K562 (cell line): ENCODE data around the gene GPR176. TPM values are rescaled to one million over a fixed set of nuclear protein-coding genes. Genes with fewer than 3 reads are reported as not detected.
A peak's percentile ranks its signal among the peaks of the same experiment; 100 is the strongest.

Source experiments
- CREB3L1 ChIP-seq: fragments of 450-650 bp; IDR thresholded peaks from 2 replicates; pipeline ENCODE4 v1.6.1; 2014; ENCODE audit warnings: low read depth, mild to moderate bottlenecking, moderate library complexity, borderline replicate concordance
- CREBBP ChIP-seq: IDR thresholded peaks from one replicate; pipeline ENCODE4 v1.6.1; 2012; ENCODE audit warnings: low read depth, mild to moderate bottlenecking, control low read depth, inconsistent platforms, low read length
- ELF1 ChIP-seq: fragments of 200-800 bp; sonication (Bioruptor generic); IDR thresholded peaks from 2 replicates; pipeline ENCODE4 v1.6.1; 2016; ENCODE audit warnings: missing genetic modification characterization, missing compliant biosample characterization
- ESRRB ChIP-seq: fragments of 250-450 bp; sonication (Bioruptor Pico); IDR thresholded peaks from 2 replicates; pipeline ENCODE4 v1.5.0; 2020; ENCODE audit warnings: mild to moderate bottlenecking, moderate library complexity, borderline replicate concordance
- ETV6 ChIP-seq, 3 experiments: fragments of 150-350 bp in 1 of 3; sonication (generic) in 1 of 3; formaldehyde crosslinking in 1 of 3; IDR thresholded peaks; 2 replicates each; pipeline versions ENCODE4 v1.6.1 to v1.8.0; 2014 to 2022; ENCODE audit warnings: borderline replicate concordance in 2 of 3, low read depth in 2 of 3, antibody characterized with exemption in 1 of 3, low read length in 1 of 3, mild to moderate bottlenecking in 1 of 3, missing genetic modification reagents in 1 of 3
- EZH2 ChIP-seq: IDR thresholded peaks from 2 replicates; pipeline ENCODE4 v1.6.1; 2012; ENCODE audit warnings: low read depth, mild to moderate bottlenecking, inconsistent platforms, low read length, borderline replicate concordance
- NBN ChIP-seq: fragments of 450-650 bp; IDR thresholded peaks from 2 replicates; pipeline ENCODE4 v1.6.1; 2016; ENCODE audit warnings: low read depth, mild to moderate bottlenecking
- NFATC3 ChIP-seq: fragments of 450-650 bp; IDR thresholded peaks from 2 replicates; pipeline ENCODE4 v1.6.1; 2017; ENCODE audit warnings: mild to moderate bottlenecking
- PHF21A ChIP-seq: fragments of 450-650 bp; IDR thresholded peaks from 2 replicates; pipeline ENCODE4 v1.6.1; 2017; ENCODE audit warnings: low read depth, borderline replicate concordance
- SP2 ChIP-seq: IDR thresholded peaks from 2 replicates; pipeline ENCODE4 v1.6.1; 2011; ENCODE audit warnings: mild to moderate bottlenecking, low read depth, low read length, moderate library complexity; ENCODE audit not compliant: poor library complexity, severe bottlenecking; ENCODE audit errors: extremely low read depth
- SRF ChIP-seq, 2 experiments: fragments of 250-450, 450-650 bp in 1 of 2; sonication (Bioruptor Pico) in 1 of 2; sonication (generic) in 1 of 2; formaldehyde crosslinking; IDR thresholded peaks; 2 replicates each; pipeline versions ENCODE4 v1.5.0 to v1.5.1; 2020 to 2022; ENCODE audit warnings: mild to moderate bottlenecking in 1 of 2, missing genetic modification reagents in 1 of 2
- TSC22D4 ChIP-seq: fragments of 450-650 bp; IDR thresholded peaks from 2 replicates; pipeline ENCODE4 v1.6.1; 2016; ENCODE audit warnings: missing genetic modification characterization, missing biosample characterization, control low read depth
- ZNF263 ChIP-seq: sonication (generic); formaldehyde crosslinking; IDR thresholded peaks from 2 replicates; pipeline ENCODE4 v1.8.0; 2022; ENCODE audit warnings: mild to moderate bottlenecking, missing genetic modification reagents, borderline replicate concordance
- ZNF57 ChIP-seq: fragments of 450-650 bp; formaldehyde crosslinking; IDR thresholded peaks from 2 replicates; pipeline ENCODE4 v1.4.0; 2020; ENCODE audit warnings: mild to moderate bottlenecking, moderate library complexity
- polyA plus RNA-seq, 8 experiments: library from polyadenylated mRNA; depleted of rRNA in 4 of 8; stranded (reverse) in 5 of 8; unstranded in 3 of 8; fragments of >200 nt; fragmentation: Nextera tagmentation in 2 of 8; fragmentation: Illumina TruSeq in 1 of 8; extraction: Ambion mirVana in 2 of 8; extraction: Trizol in 1 of 8; gene quantifications; 2 replicates each; pipeline versions ENCODE4 v1.2.1 to v1.2.3, GENCODE V29; 2011 to 2014; ENCODE audit warnings: inconsistent platforms in 1 of 8, missing spikeins in 1 of 8
- total RNA-seq, 7 experiments: library from RNA; depleted of rRNA in 6 of 7; stranded (reverse); fragments of >200 nt in 6 of 7; fragmentation: Illumina TruSeq in 2 of 7; extraction: Trizol in 2 of 7; gene quantifications; 2 replicates each; pipeline versions ENCODE4 v1.2.1 to v1.2.3, GENCODE V29; 2011 to 2021; ENCODE audit warnings: low replicate concordance in 1 of 7
- TF ChIP-seq, protein P1 (sequence below): fragments of 450-650 bp; IDR thresholded peaks from 2 replicates; pipeline ENCODE4 v1.6.1; 2016; ENCODE audit warnings: low read depth
- TF ChIP-seq, protein P2 (sequence below): fragments of 250-450 bp; sonication (Bioruptor Pico); IDR thresholded peaks from 2 replicates; pipeline ENCODE4 v1.4.0; 2020; ENCODE audit warnings: mild to moderate bottlenecking, moderate library complexity

GPR176 gene
- total and polyA plus RNA-seq, 9 of the 15 experiments (the other 6 are each of a cell fraction or from before 2014, with no cell fraction given), result 0.03 to 1.2 (median 0.76) TPM

GRCh38 chr15:39782441-39783138 is 137.5 kb downstream of the GPR176 start, which contains the start of gene FSIP1 (continued):
- no peak for TF ChIP-seq SRF (CRISPR knock-in tag; IDR thresholded peaks at IDR 0.05)
- peak; percentile 40 for TF ChIP-seq SP2
- TF ChIP-seq ZNF263, result no peak
- TF ChIP-seq TSC22D4 (tag), result no peak
- peak; percentile 97 for TF ChIP-seq ELF1 (tag)
- no peak for TF ChIP-seq CREBBP
- peak; percentile 93 for TF ChIP-seq CREB3L1
- TF ChIP-seq PHF21A, result peak; percentile 49; the same call in 1 of the 2 replicates
- TF ChIP-seq NFATC3, result no peak
- no peak for TF ChIP-seq ZNF57
- 0 out of 2 replicates have a peak, but pooled peaks have one; percentile 24 for TF ChIP-seq NBN
- 0 out of 4 replicates have a peak, but pooled peaks of 1 of the 2 experiments have one; percentile 7 for TF ChIP-seq ETV6 (IDR thresholded peaks at IDR 0.05; ENCODE audit: borderline replicate concordance in 1 of 2, low read depth in 2 of 2, low read length in 1 of 2)
- no peak for TF ChIP-seq ETV6 (CRISPR knock-in tag; IDR thresholded peaks at IDR 0.05; ENCODE audit: borderline replicate concordance)
- no peak for TF ChIP-seq ESRRB (CRISPR knock-in tag)
- TF ChIP-seq, protein P1, sequence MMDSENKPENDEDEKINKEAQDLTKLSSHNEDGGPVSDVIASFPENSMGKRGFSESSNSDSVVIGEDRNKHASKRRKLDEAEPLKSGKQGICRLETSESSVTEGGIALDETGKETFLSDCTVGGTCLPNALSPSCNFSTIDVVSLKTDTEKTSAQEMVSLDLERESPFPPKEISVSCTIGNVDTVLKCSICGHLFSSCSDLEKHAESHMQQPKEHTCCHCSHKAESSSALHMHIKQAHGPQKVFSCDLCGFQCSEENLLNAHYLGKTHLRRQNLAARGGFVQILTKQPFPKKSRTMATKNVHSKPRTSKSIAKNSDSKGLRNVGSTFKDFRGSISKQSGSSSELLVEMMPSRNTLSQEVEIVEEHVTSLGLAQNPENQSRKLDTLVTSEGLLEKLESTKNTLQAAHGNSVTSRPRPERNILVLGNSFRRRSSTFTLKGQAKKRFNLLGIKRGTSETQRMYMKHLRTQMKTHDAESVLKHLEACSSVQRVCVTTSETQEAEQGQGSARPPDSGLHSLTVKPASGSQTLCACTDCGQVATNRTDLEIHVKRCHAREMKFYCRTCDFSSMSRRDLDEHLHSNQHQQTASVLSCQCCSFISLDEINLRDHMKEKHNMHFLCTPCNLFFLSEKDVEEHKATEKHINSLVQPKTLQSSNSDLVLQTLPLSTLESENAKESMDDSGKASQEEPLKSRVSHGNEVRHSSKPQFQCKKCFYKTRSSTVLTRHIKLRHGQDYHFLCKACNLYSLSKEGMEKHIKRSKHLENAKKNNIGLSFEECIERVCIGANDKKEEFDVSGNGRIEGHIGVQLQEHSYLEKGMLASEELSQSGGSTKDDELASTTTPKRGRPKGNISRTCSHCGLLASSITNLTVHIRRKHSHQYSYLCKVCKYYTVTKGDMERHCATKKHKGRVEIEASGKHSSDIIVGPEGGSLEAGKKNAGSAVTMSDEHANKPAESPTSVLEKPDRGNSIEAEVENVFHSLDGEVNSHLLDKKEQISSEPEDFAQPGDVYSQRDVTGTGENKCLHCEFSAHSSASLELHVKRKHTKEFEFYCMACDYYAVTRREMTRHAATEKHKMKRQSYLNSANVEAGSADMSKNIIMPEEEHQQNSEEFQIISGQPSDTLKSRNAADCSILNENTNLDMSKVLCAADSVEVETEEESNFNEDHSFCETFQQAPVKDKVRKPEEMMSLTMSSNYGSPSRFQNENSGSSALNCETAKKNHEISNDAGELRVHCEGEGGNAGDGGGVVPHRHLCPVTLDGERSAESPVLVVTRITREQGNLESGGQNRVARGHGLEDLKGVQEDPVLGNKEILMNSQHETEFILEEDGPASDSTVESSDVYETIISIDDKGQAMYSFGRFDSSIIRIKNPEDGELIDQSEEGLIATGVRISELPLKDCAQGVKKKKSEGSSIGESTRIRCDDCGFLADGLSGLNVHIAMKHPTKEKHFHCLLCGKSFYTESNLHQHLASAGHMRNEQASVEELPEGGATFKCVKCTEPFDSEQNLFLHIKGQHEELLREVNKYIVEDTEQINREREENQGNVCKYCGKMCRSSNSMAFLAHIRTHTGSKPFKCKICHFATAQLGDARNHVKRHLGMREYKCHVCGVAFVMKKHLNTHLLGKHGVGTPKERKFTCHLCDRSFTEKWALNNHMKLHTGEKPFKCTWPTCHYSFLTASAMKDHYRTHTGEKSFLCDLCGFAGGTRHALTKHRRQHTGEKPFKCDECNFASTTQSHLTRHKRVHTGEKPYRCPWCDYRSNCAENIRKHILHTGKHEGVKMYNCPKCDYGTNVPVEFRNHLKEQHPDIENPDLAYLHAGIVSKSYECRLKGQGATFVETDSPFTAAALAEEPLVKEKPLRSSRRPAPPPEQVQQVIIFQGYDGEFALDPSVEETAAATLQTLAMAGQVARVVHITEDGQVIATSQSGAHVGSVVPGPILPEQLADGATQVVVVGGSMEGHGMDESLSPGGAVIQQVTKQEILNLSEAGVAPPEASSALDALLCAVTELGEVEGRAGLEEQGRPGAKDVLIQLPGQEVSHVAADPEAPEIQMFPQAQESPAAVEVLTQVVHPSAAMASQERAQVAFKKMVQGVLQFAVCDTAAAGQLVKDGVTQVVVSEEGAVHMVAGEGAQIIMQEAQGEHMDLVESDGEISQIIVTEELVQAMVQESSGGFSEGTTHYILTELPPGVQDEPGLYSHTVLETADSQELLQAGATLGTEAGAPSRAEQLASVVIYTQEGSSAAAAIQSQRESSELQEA, result no peak
- TF ChIP-seq, protein P2, sequence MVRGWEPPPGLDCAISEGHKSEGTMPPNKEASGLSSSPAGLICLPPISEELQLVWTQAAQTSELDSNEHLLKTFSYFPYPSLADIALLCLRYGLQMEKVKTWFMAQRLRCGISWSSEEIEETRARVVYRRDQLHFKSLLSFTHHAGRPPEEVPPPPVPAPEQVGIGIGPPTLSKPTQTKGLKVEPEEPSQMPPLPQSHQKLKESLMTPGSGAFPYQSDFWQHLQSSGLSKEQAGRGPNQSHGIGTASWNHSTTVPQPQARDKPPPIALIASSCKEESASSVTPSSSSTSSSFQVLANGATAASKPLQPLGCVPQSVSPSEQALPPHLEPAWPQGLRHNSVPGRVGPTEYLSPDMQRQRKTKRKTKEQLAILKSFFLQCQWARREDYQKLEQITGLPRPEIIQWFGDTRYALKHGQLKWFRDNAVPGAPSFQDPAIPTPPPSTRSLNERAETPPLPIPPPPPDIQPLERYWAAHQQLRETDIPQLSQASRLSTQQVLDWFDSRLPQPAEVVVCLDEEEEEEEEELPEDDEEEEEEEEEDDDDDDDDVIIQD (CRISPR knock-in tag), result no peak
- TF ChIP-seq EZH2, result no peak
